OCI-LY3 (cell line): ENCODE measurements around the gene HSPA12B.
A peak's percentile ranks its signal among the peaks of the same experiment; 100 is the strongest.

Experiments
- H2AFZ ChIP-seq: fragments of 200-600, 300-600 bp; shearing (Covaris generic); 2 replicates; pipeline ENCODE4 v1.6.0; 2014; ENCODE audit warnings: antibody characterized with exemption, low read depth, low read length
- H3K27ac ChIP-seq: fragments of 200-600, 300-600 bp; sonication (generic); 2 replicates; pipeline ENCODE4 v1.5.1; 2014; ENCODE audit warnings: mild to moderate bottlenecking, low read length, moderate library complexity, mixed read lengths
- H3K27me3 ChIP-seq: fragments of 200-600, 300-600 bp; sonication (generic); 2 replicates; pipeline ENCODE4 v1.6.1; 2014; ENCODE audit warnings: low read depth, low read length, mixed read lengths
- H3K36me3 ChIP-seq: fragments of 200-600, 300-600 bp; sonication (generic); replicated peaks from 2 replicates; pipeline ENCODE3; 2014; ENCODE audit warnings: low read depth, low read length, mixed read lengths
- H3K4me1 ChIP-seq: fragments of 300-600, 200-600 bp; sonication (generic); 2 replicates; pipeline ENCODE4 v1.6.1; 2014; ENCODE audit warnings: low read length, mixed read lengths
- H3K4me2 ChIP-seq: fragments of 200-600, 300-600 bp; sonication (generic); 2 replicates; pipeline ENCODE4 v1.6.1; 2014; ENCODE audit warnings: low read length, mixed read lengths
- H3K4me3 ChIP-seq: fragments of 300-600, 200-600 bp; sonication (generic); 2 replicates; pipeline ENCODE4 v1.5.1; 2014; ENCODE audit warnings: antibody characterized with exemption, mild to moderate bottlenecking, low read length, moderate library complexity
- H3K79me2 ChIP-seq: fragments of 300-600, 200-600 bp; shearing (Covaris generic); 2 replicates; pipeline ENCODE4 v1.6.1; 2014; ENCODE audit warnings: mild to moderate bottlenecking, low read length, mixed read lengths
- H3K9ac ChIP-seq: fragments of 300-600, 200-600 bp; shearing (Covaris generic); 2 replicates; pipeline ENCODE4 v1.6.0; 2014; ENCODE audit warnings: mild to moderate bottlenecking, low read length, moderate library complexity
- H3K9me3 ChIP-seq: fragments of 200-600, 300-600 bp; shearing (Covaris generic); 2 replicates; pipeline ENCODE4 v1.6.1; 2014; ENCODE audit warnings: low read length, mixed read lengths; ENCODE audit not compliant: insufficient read depth
- H4K20me1 ChIP-seq: fragments of 200-600, 300-600 bp; sonication (generic); 2 replicates; pipeline ENCODE4 v1.6.1; 2016; ENCODE audit warnings: low read length, mixed read lengths; ENCODE audit not compliant: insufficient read depth
- CTCF ChIP-seq: fragments of 200-600, 300-600 bp; sonication (generic); IDR thresholded peaks from 2 replicates; pipeline ENCODE4 v1.5.1; 2014; ENCODE audit warnings: antibody characterized with exemption, low read length, low read depth
- EZH2phosphoT487 ChIP-seq: fragments of 200-600 bp; shearing (Covaris generic); IDR thresholded peaks from 2 replicates; pipeline ENCODE4 v1.6.1; 2018; ENCODE audit warnings: antibody characterized with exemption, mixed run types, low read depth

The HSPA12B gene

GRCh38 chr20:3797592-3798372, 65.3 kb downstream of the HSPA12B start:
- Histone ChIP-seq H3K36me3 (peaks cover 27% of the 10 kb centered on the region), H3K4me3 (peak overlapping the region; percentile 86)

DNA sequence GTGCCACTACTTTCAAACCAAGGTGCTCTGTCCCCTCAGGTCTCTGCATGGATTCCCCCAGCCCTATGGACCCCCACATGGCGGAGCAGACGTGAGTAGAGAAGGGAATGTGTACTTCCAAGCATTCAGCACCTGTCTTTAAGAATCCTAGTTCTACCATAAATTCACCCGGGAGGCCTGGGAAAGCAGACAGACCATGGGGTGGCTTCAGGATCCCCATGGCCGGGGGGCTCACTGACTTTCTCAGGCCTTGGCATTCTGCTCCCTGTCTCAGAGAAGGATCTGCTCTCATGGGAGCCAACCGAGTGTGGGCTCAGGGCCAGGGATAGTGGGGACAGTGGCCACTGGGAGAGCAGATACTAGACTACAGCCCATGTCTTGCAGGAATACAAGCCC, 65.9 kb downstream of the HSPA12B start:
- Histone ChIP-seq H3K4me3 (no peak overlapping the region), H3K36me3 (peaks cover 33% of the 10 kb centered on the region), H3K4me2 (no peak overlapping the region), H4K20me1 (no peaks in the 10 kb centered on the region), H3K27me3 (no peaks in the 10 kb centered on the region), H3K4me1 (peaks cover 31% of the 10 kb centered on the region), H3K79me2 (peaks cover 8% of the 10 kb centered on the region), H3K9ac (no peak overlapping the region), H3K9me3 (no peaks in the 10 kb centered on the region), H3K27ac (no peak overlapping the region), H2AFZ (no peak overlapping the region)
- no peak for TF ChIP-seq EZH2phosphoT487
- TF ChIP-seq CTCF: no peak

More at GRCh38 chr20:3797592-3798372, 65.3 kb downstream of the HSPA12B start:
- TF ChIP-seq CTCF (no peak), EZH2phosphoT487 (no peak)
- Histone ChIP-seq H4K20me1 (no peaks in the 10 kb centered on the region), H3K9ac (no peak overlapping the region), H3K79me2 (peaks cover 8% of the 10 kb centered on the region), H3K4me1 (peaks cover 31% of the 10 kb centered on the region), H3K27ac (no peak overlapping the region), H3K9me3 (no peaks in the 10 kb centered on the region), H3K27me3 (no peaks in the 10 kb centered on the region), H2AFZ (no peak overlapping the region), H3K4me2 (peak overlapping the region; percentile 68)

GRCh38 chr20:3798908-3799248, 66.4 kb downstream of the HSPA12B start:
- TF ChIP-seq CTCF (no peak), EZH2phosphoT487 (no peak)
- H4K20me1 ChIP-seq: no peaks in the 10 kb centered on the region
- H3K4me2 ChIP-seq: no peak overlapping the region
- peaks cover 31% of the 10 kb centered on the region for H3K4me1 ChIP-seq
- H3K27me3 ChIP-seq: no peaks in the 10 kb centered on the region
- no peak overlapping the region for H3K27ac ChIP-seq
- H3K36me3 ChIP-seq: peaks cover 38% of the 10 kb centered on the region
- no peak overlapping the region for H2AFZ ChIP-seq
- H3K9me3 ChIP-seq: no peaks in the 10 kb centered on the region
- no peak overlapping the region for H3K4me3 ChIP-seq
- H3K9ac ChIP-seq: no peak overlapping the region
- peaks cover 8% of the 10 kb centered on the region for H3K79me2 ChIP-seq

DNA sequence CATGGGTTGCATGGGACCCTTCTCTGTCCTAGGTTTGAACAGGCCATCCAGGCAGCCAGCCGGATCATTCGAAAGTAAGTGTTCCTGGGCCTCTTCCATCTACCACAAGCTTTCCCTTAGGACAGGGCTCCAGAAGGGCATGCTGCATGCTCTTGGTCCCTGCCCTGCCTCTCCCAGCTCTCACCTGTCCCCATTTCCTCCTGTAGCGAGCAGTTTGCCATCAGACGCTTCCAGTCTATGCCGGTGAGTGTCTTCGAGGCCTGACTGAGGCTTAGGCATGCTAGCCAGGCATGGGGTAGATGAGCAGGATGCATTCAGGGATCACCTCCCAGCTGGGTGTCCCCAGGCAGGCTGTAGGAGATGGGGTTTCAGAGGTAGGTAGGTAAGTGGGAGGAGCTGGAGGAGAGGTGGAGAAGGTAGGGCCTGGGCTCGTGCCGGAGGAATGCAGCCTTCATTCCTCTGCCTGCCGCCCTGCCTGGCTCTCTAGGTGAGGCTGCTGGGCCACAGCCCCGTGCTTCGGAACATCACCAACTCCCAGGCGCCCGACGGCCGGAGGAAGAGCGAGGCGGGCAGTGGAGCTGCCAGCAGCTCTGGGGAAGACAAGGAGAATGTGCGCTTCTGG, 67.9 kb downstream of the HSPA12B start:
- Histone ChIP-seq H3K79me2 (peaks cover 8% of the 10 kb centered on the region), H3K9ac (no peak overlapping the region), H3K4me2 (no peak overlapping the region), H3K4me3 (no peak overlapping the region), H4K20me1 (no peaks in the 10 kb centered on the region), H2AFZ (no peak overlapping the region), H3K27ac (no peak overlapping the region), H3K9me3 (no peaks in the 10 kb centered on the region), H3K4me1 (peaks cover 27% of the 10 kb centered on the region), H3K36me3 (peaks cover 46% of the 10 kb centered on the region), H3K27me3 (no peaks in the 10 kb centered on the region)
- no peak for TF ChIP-seq EZH2phosphoT487
- TF ChIP-seq CTCF: no peak
